Right cardiac atrium (tissue), 5 donors: ENCODE data around the gene ABCB8. TPM values are rescaled to one million over a fixed set of nuclear protein-coding genes. Genes with fewer than 3 reads are reported as not detected.
A peak's percentile ranks its signal among the peaks of the same experiment; 100 is the strongest.

ENCODE experiments used
- ATAC-seq, 2 donors: fragments of 200-7000 bp; cut with Tn5 transposase; one replicate each; pipeline versions ENCODE4 v1.8.0 to v1.9.1; 2020; ENCODE audit warnings: moderate library complexity in 2 of 2, mild to moderate bottlenecking in 1 of 2
- DNase-seq, 3 donors: peaks; one replicate each; pipeline ENCODE4 v3.0.0-alpha.2; 2020
- H3K27ac ChIP-seq: one replicate; pipeline ENCODE4 v1.5.1; 2013; ENCODE audit warnings: mild to moderate bottlenecking, low read length, control low read depth, moderate library complexity
- H3K27me3 ChIP-seq: one replicate; pipeline ENCODE4 v1.6.1; 2013; ENCODE audit not compliant: control insufficient read depth, insufficient read depth
- H3K4me1 ChIP-seq: one replicate; pipeline ENCODE4 v1.6.1; 2013; ENCODE audit warnings: low read length; ENCODE audit not compliant: control insufficient read depth, insufficient read depth
- H3K4me3 ChIP-seq: one replicate; pipeline ENCODE4 v1.5.1; 2013; ENCODE audit warnings: low read length, control low read depth
- H3K9me3 ChIP-seq: one replicate; pipeline ENCODE4 v1.6.1; 2013; ENCODE audit warnings: low read length; ENCODE audit not compliant: control insufficient read depth
- WGBS: extraction: QIAGEN DNeasy Blood & Tissue Kit; methylation state at CpG from one replicate; pipeline ENCODE4 v1.1.7; 2013; 5-methylcytosine and 5-hydroxymethylcytosine counted together
- intact Hi-C, 4 donors: fragments of 100-400 bp; cut with DNase I; formaldehyde crosslinking; loops; one replicate each; pipeline versions ENCODE4 v1.11.0 to v1.14.0; 2022 to 2023
- long read RNA-seq, 4 donors: library from polyadenylated mRNA; unstranded; transcript quantifications; one replicate each; pipeline ENCODE4 v2.0.0, GENCODE V29; 2020 to 2021
- polyA plus RNA-seq: library from polyadenylated mRNA; stranded (reverse); fragments of 200-250 nt; gene quantifications from one replicate; pipeline ENCODE4 v1.2.3, GENCODE V29; 2013
- total RNA-seq, 4 donors: library from RNA; stranded (reverse); fragmentation: NEBNext Ultra II Directional; extraction: Animal tissue kit (Norgen Biotek cat#: 25700); gene quantifications; one replicate each; pipeline ENCODE4 v1.2.1, GENCODE V29; 2021
- donor health status: healthy with polysubstance abuse.
- donor health status: DM: no; HTN: yes; CAD: no.
- donor health status: DM: no; HTN: no; CAD: no.
- donor health status: DM: no; HTN: yes; CAD: no; lungs with severe emphysema.
- donor health status: DM: yes; HTN: yes; CAD: no.

The ABCB8 gene
- total RNA-seq (10 to 100 TPM; 20.9 to 24.5 (median 23.4) TPM), polyA plus RNA-seq (19.6 TPM)
- long read RNA-seq, donor 1, full-length matches to known transcripts: 24 of 57 reads
- long read RNA-seq, donor 1, partial matches to known transcripts: 19 of 57 reads
- long read RNA-seq, donor 1, other reads (novel, unspliced or antisense): 14 of 57 reads
- long read RNA-seq, donor 2, full-length matches to known transcripts: 14 of 23 reads
- long read RNA-seq, donor 2, partial matches to known transcripts: 5 of 23 reads
- long read RNA-seq, donor 2, other reads (novel, unspliced or antisense): 4 of 23 reads
- long read RNA-seq, donor 3, full-length matches to known transcripts: 32 of 60 reads
- long read RNA-seq, donor 3, partial matches to known transcripts: 21 of 60 reads
- long read RNA-seq, donor 3, other reads (novel, unspliced or antisense): 7 of 60 reads
- long read RNA-seq, donor 4, full-length matches to known transcripts: 8 of 18 reads
- long read RNA-seq, donor 4, partial matches to known transcripts: 6 of 18 reads
- long read RNA-seq, donor 4, other reads (novel, unspliced or antisense): 4 of 18 reads

- Histone ChIP-seq H3K4me1 (no peaks in the 10 kb centered on the region), H3K27ac (peak within 1 kb of the TSS; percentile 80), H3K4me3 (peak within 1 kb of the TSS; percentile 80), H3K27me3 (no peaks in the 10 kb centered on the region), H3K9me3 (no peaks in the 10 kb centered on the region)
- DNase-seq (peak; percentile 97 to 99 (median 98)), ATAC-seq (peak; percentile 97 to 98)
- WGBS: under 1% methylated on average over 53 of the region's 53 CpGs
- intact Hi-C loops: loop anchor here in 2 of 4 donors (10.0 kb wide), 2 partner anchors 56 to 86 kb away; partner anchors contain the start of genes AGAP3 (in 1 of the 2), FASTK (in 1 of the 2) and TMUB1 (in 1 of the 2)
Measured at GRCh38 chr7:151028131-151028947, at the start of gene ABCB8. TSS of gene ABCB8 (plus strand) at chr7:151028450. CDS start at chr7:151028516, 66 bp downstream.

GRCh38 chr7:150979713-150980390 lies 48.4 kb upstream of the ABCB8 start:
- DNase-seq (peak; percentile 21 to 79 (median 57)), ATAC-seq (peak in 1 of 2 donors; percentile 3)
- Histone ChIP-seq H3K4me1 (peaks cover 2% of the 10 kb centered on the region), H3K27ac (peak overlapping the region; percentile 97), H3K4me3 (no peak overlapping the region), H3K9me3 (no peaks in the 10 kb centered on the region), H3K27me3 (no peaks in the 10 kb centered on the region)
- WGBS: 41% methylated on average over 7 of the region's 7 CpGs
- intact Hi-C loops: loop anchor here in 3 of 4 donors (5.0 to 10.0 kb wide), 2 partner anchors 203 to 205 kb away; no protein-coding TSS in a partner anchor

GRCh38 chr7:150980663-150981062 lies 47.6 kb upstream of the ABCB8 start:
- 38% methylated on average over 2 of the region's 2 CpGs for WGBS
- H3K4me1 ChIP-seq: peaks cover 2% of the 10 kb centered on the region
- DNase-seq: no peak
- no peak for ATAC-seq
- intact Hi-C loops: loop anchor here in 3 of 4 donors (5.0 to 10.0 kb wide), 2 partner anchors 203 to 206 kb away; no protein-coding TSS in a partner anchor
- no peak overlapping the region for H3K4me3 ChIP-seq
- H3K27me3 ChIP-seq: no peaks in the 10 kb centered on the region
- H3K9me3 ChIP-seq: no peaks in the 10 kb centered on the region
- no peak overlapping the region for H3K27ac ChIP-seq

GRCh38 chr7:150981644-150982043 lies 46.6 kb upstream of the ABCB8 start:
- H3K4me1 ChIP-seq: peaks cover 2% of the 10 kb centered on the region
- DNase-seq: peak in 1 of 3 donors; percentile 8
- intact Hi-C loops: loop anchor here in 3 of 4 donors (5.0 to 10.0 kb wide), 2 partner anchors 204 to 207 kb away; no protein-coding TSS in a partner anchor
- WGBS: 53% methylated on average over 6 of the region's 6 CpGs
- H3K4me3 ChIP-seq: no peak overlapping the region
- no peak overlapping the region for H3K27ac ChIP-seq
- ATAC-seq: no peak
- no peaks in the 10 kb centered on the region for H3K27me3 ChIP-seq
- H3K9me3 ChIP-seq: no peaks in the 10 kb centered on the region

- H3K27ac ChIP-seq: no peak overlapping the region
- intact Hi-C loops: loop anchor here in 3 of 4 donors (5.0 to 10.0 kb wide), 2 partner anchors 205 to 208 kb away; no protein-coding TSS in a partner anchor
- H3K4me3 ChIP-seq: no peak overlapping the region
- DNase-seq (peak; percentile 52 to 83 (median 81)), ATAC-seq (no peak)
- H3K4me1 ChIP-seq: peaks cover 2% of the 10 kb centered on the region
- H3K27me3 ChIP-seq: no peaks in the 10 kb centered on the region
- no peaks in the 10 kb centered on the region for H3K9me3 ChIP-seq
- WGBS: 22% methylated on average over 3 of the region's 3 CpGs
Measured at GRCh38 chr7:150982351-150982750, 45.9 kb upstream of the ABCB8 start.

GRCh38 chr7:150983893-150984368 lies 44.3 kb upstream of the ABCB8 start:
- Histone ChIP-seq H3K9me3 (no peaks in the 10 kb centered on the region), H3K27ac (no peak overlapping the region), H3K27me3 (no peaks in the 10 kb centered on the region), H3K4me1 (peaks cover 2% of the 10 kb centered on the region), H3K4me3 (no peak overlapping the region)
- WGBS: 2% methylated on average over 2 of the region's 2 CpGs
- DNase-seq: peak in 1 of 3 donors; percentile 15
- intact Hi-C loops: loop anchor here in 3 of 4 donors (5.0 to 10.0 kb wide), 2 partner anchors 207 to 209 kb away; no protein-coding TSS in a partner anchor
- no peak for ATAC-seq

- Histone ChIP-seq H3K9me3 (no peaks in the 10 kb centered on the region), H3K4me3 (no peak overlapping the region), H3K27ac (no peak overlapping the region), H3K27me3 (no peaks in the 10 kb centered on the region), H3K4me1 (peaks cover 2% of the 10 kb centered on the region)
- DNase-seq (peak; percentile 64 to 86 (median 79)), ATAC-seq (peak; percentile 10 to 20)
- WGBS: 9% methylated on average over 16 of the region's 16 CpGs
- intact Hi-C loops: loop anchor here in 3 of 4 donors (1.0 to 10.0 kb wide), 4 partner anchors 23 to 211 kb away; no protein-coding TSS in a partner anchor
Measured at GRCh38 chr7:150986099-150986512, 42.1 kb upstream of the ABCB8 start.

- intact Hi-C loops: loop anchor here in 3 of 4 donors (1.0 to 10.0 kb wide), 4 partner anchors 24 to 212 kb away; no protein-coding TSS in a partner anchor
- WGBS: 44% methylated on average over 5 of the region's 5 CpGs
- ATAC-seq (no peak), DNase-seq (peak in 2 of 3 donors; percentile 21 to 71)
- no peaks in the 10 kb centered on the region for H3K27me3 ChIP-seq
- H3K9me3 ChIP-seq: no peaks in the 10 kb centered on the region
- no peak overlapping the region for H3K4me3 ChIP-seq
- peaks cover 2% of the 10 kb centered on the region for H3K4me1 ChIP-seq
- peak overlapping the region; percentile 3 for H3K27ac ChIP-seq
Measured at GRCh38 chr7:150986556-150986955, 41.7 kb upstream of the ABCB8 start.

- H3K4me1 ChIP-seq: no peaks in the 10 kb centered on the region
- 15% methylated on average over 31 of the region's 31 CpGs for WGBS
- no peak overlapping the region for H3K4me3 ChIP-seq
- DNase-seq: peak; percentile 85 to 90 (median 90)
- H3K27me3 ChIP-seq: no peaks in the 10 kb centered on the region
- peak; percentile 70 to 75 for ATAC-seq
- no peaks in the 10 kb centered on the region for H3K9me3 ChIP-seq
- peak overlapping the region; percentile 6 for H3K27ac ChIP-seq
- intact Hi-C loops: loop anchor here in 3 of 4 donors (1.0 to 10.0 kb wide), 4 partner anchors 90 to 214 kb away; no protein-coding TSS in a partner anchor
Measured at GRCh38 chr7:150988230-150989226, 39.7 kb upstream of the ABCB8 start.
